ENCODE measurements around the gene UBAP1.
A peak's percentile ranks its signal among the peaks of the same experiment; 100 is the strongest.
"Not testable (repeated sequence)": the region's sequence is repeated elsewhere in the genome, so short reads cannot be mapped to it uniquely, and the experiment has no call there.

The UBAP1 gene

DNA sequence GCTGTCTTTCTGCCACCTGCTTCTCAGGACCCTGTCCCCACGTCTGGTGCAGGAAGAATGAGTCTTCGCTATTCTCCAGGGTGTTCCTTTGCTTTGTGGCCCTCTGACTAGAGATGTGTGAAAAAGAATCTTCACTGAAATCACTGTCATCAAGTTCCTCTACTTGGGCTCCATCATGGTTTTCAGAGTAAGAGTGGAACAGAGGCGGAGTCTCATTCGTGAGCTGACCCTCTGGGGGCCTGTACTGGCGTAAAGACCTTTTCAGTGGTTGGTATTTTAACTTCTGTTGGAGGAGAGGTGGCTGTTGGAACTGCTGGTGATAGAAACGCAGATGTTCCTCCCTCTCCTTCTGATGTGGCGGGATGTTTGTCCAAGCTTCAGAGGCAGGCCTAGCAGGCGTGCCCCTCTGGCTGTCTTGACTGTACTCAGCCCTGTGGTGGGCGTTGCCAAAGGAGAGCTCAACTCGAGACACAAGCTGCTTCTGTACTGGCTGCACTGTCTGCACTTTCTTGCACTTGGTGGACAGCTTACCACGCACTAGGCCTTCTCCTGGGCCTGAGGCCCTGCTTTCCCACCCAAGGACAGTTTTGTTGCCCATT is 78.2 kb downstream of the UBAP1 start:
- no peak for DNase-seq

DNA sequence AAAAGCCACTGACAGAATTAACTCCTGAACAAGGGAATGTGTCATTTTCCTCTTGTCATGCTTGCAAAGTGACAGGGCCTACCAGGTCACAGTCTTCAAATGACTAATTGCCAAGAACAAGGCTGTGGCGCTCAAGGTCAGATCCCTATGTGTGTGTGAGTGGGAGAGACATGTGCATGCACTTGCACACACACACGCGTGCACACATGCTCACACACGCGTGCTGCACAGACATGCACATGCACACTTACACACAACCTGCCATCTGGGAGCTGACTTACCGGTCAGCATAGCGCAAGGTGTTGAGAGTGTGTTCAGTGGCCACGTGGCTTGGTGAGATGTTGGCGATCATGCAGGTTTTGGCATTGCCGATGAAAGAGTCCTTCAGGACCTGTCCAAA is 80.5 kb downstream of the UBAP1 start:
- DNase-seq = no peak

DNA sequence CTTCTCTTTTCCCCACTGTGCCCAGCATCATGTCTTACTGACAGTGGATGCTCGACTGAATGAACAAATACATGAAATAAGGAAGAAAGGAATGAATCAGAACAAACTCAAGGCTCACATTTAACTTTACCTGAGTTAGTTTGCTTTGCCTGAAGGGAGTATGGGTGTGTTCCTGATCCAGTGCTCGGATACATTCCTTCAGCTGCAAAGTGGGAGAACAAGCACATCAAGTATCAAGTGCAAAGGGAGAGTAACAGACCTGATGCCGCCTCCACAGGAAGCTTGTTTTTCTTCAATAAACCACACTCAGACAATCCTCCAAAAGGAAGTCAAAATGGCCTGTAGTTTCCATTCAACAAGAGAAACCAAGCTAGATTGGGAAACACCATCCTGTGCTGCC is 84.1 kb downstream of the UBAP1 start:
- no peak for DNase-seq

DNA sequence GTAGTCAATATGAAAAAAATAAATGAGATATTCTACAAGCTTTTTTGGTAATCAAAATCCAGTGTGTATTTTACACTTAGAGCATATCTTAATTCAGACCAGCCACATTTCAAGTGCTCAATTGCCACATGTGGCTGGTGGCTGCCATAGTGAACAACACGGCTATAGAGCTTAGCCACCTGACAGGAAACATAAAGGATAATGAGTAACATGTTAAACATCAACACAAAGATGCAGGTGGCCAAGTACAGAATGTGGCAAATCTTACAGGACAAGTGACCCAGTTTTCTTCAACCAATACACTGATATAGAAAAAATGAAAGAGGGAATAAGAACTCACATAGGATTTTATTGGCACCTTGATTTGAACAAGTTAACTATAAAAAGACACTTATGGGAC is 88.8 kb downstream of the UBAP1 start:
- no peak for DNase-seq

DNA sequence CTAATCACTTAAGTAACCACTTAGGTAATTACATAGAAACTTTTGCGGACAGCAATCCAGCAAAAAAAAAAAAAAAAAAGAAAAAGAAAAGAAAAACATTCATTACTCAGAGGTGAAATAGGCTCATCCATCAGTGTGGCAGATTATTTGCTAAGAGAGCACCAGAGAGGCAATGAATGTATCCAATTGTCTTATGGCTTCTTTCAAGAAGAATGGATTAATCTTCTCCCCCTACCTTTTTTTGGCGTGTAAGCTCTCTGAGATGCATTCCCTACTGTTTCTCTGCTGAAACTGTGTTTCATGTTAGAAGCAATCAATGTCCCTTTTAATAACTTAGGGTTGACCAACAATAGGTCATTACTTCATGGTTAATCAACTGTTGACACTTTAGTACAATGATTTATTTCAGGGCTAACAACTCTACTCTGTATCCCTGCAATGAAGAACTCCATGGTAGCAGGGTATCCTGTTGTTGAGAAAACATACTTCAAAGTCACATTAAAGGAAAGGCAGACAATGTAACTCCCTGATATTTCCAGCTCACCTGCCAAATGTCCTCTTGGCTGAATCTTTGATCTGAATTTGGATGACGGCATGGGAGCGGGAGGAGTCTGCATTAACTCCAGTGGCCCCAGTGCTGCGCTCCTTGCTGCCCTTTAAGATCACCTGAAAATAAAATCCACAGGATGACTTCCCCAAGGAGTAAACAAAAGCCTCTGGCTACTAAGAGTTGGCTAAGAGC is 92.6 kb downstream of the UBAP1 start:
- peak; percentile 44 for DNase-seq

DNA sequence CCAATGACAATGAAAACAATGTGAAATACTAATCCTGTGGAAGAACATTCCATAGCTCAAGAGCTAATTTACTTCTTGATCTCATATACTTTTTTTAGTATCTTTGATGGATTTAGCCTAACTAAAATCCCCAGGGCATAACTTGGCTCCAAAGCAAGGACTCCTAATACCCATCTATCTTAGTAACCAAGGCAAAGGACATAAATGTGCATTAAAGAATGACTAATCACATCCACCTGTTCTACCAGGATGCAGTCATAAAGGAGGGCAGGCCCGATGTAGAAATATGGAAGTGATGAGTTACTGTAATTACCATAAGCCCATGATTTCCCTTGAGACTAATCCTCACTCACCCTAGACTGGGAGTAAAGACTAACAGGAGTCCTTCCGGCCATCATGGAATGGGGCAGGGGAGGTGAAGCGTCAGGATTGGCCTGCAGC is 93.3 kb downstream of the UBAP1 start:
- peak; percentile 30 for DNase-seq

DNA sequence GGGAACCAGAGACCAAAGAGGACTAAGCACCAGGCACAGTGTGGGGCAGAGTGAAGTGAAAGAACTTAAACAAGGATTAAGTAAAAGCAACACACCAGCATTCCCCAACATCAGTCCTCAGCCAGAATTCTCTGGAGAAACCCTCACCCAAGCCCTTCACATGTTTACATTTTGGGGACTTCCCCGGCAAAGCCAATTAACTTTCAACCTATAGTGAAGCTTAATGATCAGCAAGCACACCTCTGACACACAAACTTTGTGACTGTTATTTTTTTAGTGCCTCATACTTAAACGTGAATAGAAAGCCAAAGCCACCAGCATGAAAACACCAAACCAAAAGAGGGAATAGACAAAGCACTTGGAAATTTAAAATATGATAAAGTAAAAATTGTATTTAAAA is 94.7 kb downstream of the UBAP1 start:
- DNase-seq = not testable (repeated sequence)

DNA sequence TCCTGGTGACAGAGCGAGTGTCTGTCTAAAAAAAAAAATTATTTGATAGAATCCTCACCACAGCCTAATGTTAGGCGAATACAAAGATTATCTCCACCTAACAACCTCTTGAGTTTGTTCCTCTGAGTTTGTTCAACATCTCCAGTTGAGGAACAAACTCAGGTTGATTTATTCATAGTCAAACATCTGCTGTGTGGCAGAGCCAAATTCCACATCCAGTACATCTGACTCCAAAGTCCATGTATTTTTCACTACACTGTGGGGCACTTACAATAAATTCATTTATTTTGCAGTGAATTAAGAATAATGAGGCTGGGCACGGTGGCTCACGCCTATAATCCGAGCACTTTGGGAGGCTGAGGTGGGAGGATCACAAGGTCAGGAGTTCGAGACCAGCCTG is 97.0 kb downstream of the UBAP1 start:
- no peak for DNase-seq

DNA sequence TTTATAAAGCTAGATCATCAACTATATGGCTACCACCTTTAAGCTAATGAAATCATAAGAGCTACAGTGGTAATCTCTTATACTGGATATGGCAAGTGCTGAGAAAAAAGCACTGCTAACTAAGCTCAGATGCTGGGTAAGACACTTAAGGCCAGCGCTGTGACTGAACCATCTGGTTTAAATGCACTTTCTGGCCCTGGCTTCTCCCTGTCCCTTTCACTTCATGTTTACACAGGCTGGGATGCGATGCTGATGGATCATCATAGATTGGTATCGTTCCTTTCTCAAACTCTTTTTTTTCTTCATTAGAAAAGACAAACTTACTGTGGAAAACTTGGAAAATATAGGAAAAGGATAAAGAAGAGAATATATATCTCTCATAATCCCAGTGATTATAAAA is 97.9 kb downstream of the UBAP1 start:
- DNase-seq = no peak

DNA sequence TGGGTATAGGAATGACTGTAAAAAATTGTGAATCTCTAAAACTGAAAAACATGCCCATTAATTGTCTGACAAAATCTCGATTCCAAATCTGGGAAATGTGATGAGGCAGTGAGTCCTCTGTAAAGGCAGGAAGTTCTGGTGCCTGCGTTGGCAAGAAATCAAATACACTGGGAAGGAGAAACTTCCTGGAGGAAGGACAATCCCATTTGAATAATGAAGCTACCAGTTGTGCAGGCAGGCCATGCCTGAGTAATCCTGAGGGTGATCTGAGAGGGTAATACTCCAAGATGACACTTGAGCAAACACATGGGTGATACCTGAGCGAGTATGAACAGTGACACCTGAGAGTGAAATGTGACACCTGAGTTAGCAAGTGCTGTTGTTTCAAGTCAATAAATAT is 100.6 kb downstream of the UBAP1 start:
- DNase-seq = peak; percentile 30

DNA sequence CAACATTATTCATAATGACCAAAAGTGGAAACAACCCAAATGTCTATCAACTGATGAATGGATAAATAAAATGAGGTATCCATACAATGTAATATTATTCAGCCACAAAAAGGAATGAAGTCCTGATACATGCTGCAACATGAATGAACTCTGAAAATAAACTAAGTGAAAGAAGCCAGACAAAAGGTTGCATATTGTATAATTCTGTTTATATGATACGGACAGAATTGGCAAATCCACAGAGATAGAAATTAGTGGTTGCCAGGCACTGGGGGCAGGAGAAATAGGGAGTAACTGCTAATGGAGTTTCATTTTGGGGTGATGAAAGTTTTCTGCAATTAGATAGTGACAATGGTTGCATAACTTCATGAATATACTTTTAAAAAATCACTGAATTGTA is 103.3 kb downstream of the UBAP1 start:
- no peak for DNase-seq

DNA sequence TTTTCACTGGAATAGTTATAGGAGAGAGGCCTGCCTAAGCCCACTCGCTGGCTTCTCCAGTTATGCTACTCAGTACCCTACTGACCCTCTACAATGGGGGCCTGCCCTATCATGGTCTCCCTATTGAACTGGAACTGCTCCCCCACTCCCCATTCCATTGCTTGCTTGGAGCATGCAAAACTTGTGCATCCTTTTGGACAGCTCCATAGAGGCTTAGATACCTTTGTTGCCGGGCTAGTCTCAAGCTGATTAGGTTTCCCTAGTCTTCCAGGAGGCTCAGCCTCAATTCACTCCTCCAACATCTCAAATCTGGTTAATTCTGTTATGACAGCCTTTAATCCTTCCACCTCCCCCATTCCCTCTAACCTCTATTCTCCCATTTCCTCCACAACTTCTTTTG is 110.3 kb downstream of the UBAP1 start:
- DNase-seq = no peak

DNA sequence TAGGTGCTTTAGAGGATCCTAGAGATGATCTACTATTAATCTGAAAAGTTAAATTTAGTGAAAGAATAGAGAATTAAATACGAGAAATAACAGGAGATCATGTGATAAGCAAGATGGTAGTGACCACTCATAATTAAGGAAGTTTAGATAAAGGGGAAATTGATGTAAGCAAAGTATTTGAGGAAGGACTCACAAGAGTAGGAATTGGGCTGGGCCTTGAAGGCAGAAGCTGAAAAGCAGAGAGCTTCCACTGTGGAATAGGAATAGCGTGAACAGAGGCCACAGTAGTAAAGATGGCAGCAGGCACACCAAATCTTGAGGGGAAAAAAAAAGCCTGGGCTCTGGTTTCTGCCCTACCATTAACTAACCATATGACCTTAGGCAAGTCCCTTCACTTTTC is 112.2 kb downstream of the UBAP1 start:
- DNase-seq = no peak

DNA sequence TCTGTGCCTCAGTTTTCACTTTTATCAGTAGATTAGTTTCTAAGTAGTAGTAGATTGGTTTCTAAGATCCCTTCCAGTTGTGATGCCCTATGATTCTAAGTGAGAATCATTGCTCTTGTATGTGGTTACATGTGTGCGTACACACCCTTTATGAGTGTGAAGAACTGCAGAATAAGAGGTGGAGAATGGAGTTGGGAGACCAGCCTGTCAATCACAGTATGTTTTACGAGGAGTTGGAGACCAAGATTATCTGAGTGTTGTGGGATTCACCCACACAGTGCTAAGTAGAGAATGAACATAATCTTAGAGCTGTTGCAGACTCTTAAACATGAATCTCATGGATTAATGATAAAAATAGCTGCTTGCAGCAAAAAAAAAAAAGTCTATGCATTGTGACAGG is 112.6 kb downstream of the UBAP1 start:
- no peak for DNase-seq

DNA sequence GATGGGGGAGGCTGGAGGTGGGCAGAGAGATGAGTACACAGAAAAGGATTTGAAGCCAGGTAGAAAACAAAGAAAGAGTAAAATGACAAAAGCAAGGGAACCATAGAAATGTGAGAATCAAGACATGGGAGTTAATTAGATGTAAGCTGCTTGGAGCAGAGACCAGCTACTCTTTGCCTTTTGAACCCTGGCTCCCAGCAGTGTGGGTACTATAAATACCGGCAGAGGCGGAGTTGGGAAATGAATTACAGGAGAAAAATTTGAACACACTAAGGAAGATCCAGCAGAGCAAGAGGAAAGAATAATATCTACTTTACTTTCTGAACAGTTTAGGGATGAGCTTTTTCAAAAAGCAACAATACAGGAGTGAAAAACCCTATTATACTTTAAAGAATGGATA is 113.7 kb downstream of the UBAP1 start:
- no peak for DNase-seq

DNA sequence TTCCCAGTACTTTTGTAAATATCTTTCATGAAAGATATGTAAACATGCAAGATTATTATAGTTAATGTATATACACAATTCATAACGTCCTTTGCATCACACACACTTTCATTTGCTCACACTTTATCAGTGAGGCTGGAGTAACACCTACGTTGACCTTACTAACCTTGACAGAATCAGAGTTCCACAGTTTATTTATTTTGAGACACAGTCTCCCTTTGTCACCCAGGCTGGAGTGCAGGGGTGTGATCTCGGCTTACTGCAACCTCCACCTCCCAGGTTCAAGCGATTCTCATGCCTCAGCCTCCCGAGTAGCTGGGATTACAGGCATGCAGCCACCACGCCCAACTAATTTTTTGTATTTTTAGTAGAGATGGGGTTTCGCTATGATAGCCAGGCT is 122.2 kb downstream of the UBAP1 start:
- DNase-seq = not testable (repeated sequence)
